CD4-positive, alpha-beta T cell treated with Interleukin-4 for 1 hour (primary cell): ENCODE results near the gene ISCU.

Source experiments
- DNase-seq, 2 donors: peaks; one replicate each; pipeline ENCODE4 v3.0.0-alpha.2; 2020 to 2022

The ISCU gene

DNA sequence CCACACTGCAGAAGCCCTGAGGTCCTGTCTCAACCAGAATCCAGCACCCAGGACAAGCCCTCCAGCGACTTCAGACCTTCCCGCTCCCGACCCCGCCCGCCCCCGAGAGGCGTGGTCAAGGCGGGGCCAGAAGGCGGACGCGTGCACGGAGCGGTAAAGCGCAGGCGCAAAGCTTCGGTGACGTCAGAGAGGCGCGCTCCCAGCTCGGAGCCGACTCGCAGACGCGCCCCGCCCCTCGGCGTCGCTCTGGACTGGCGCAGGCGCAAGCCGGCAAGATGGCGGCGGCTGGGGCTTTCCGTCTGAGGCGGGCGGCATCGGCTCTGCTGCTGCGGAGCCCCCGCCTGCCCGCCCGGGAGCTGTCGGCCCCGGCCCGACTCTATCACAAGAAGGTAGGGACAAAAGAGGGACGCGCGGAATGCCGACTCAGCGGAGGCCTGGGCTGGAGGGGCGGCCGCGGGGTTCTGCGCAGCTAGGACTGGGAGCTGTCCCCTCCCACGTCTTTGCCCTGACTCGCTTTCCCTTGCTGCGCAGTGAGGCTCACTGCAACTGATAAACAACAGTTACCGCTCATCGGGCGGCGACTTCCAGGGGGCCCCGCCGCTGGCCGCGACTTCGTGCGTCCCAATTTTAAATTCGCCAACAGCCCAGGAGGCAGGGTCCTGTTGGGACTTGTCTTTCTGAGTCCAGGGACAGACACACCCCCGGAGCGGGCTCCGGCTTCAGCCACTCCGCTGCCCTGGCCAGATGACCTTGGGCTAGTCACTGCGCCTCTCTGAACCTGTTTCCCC, at the start of gene ISCU:
Gene ISCU (plus strand): TSS at position 249 of the 788 bp plus-strand sequence. CDS start 27 bp downstream, at position 276.
- peak; percentile 98 for DNase-seq

DNA sequence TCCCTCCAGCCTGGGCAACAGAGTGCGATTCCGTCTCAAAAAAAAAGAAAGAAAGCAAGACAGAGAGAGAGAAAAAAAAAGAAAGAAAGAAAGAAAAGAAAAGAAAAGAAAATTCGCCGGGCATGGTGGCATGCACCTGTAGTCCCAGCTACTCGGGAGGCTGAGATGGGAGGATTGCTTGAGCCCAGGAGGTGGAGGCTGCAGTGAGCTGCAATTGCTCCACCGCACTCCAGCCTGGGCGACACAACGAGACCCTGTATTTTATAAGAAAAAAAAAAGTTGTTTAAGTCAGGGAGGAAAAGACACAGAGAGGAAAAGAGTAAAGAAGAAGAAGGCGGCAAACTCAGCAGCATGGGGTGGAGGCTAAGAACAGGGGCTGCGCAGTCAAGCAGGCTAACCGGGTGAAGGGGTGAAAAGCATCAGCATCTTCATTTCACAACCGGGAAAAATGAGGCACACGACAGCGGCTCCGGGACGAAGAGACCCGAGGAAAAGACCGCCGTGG, 47.9 kb upstream of the ISCU start:
- DNase-seq = no peak

DNA sequence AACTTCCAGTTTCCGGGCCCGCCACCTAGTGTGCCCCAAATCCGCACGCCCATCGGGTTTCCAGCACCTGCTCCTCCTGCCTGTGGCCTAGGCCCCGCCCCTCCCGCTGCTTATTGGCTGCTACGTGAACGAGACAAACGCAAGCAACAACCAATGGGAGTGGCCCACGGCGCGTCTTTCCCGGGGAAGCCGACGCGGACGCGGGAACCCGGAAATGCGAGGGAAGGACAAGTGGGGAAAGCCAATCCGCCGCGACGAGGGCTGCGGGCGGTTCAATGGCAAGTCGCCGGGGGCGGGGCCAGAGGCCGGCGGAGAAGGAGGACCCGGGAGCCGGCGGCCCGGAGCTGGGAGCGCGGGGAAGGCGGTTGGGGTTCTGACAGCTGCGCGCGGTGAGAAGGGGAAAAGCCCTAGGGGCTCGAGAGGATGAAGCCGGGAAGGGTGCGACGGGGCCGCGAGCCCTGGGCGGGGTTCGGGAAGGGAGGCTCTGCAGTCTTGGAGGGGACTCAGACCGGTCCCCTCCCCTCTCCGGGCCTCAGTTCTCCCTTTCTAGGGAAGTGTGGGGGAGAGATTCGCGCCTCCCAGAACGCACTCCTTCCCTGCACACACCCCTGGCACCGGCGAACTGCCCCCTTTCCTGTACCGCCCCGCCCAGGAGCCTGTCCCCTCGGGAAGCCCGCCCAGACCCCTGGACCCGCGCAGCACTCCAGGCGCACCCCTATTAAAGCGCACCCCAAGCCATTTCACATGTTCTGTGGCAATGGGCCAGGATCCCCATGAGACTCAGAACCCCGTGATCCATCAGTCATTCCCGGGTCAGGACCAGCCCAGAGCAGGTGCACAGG, 47.2 kb upstream of the ISCU start, which contains the start of gene FICD:
Gene FICD (plus strand): TSS at position 305 of the 842 bp plus-strand sequence. CDS start 1,696 bp downstream, outside the sequence.
- peak; percentile 98 to 99 for DNase-seq

DNA sequence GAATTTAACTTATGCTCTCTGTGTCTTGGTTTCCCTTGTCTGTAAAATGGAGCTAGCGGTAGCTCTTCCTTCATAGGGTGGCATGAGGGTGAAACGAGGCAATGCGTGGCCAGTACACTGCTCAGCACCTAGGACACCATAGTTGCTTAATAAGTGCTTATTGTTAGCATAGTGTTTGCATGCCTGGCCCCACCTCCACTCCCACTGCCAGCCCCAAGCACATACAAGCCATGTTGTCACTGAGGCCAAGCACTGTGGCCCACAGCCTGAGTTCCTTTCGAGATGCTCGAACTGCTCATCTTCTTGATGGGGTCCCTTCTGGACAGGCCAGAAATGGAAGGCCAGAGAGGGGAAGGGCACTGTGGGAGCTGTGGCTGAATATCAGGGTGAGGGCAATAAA, 46.5 kb upstream of the ISCU start:
- no peak for DNase-seq

DNA sequence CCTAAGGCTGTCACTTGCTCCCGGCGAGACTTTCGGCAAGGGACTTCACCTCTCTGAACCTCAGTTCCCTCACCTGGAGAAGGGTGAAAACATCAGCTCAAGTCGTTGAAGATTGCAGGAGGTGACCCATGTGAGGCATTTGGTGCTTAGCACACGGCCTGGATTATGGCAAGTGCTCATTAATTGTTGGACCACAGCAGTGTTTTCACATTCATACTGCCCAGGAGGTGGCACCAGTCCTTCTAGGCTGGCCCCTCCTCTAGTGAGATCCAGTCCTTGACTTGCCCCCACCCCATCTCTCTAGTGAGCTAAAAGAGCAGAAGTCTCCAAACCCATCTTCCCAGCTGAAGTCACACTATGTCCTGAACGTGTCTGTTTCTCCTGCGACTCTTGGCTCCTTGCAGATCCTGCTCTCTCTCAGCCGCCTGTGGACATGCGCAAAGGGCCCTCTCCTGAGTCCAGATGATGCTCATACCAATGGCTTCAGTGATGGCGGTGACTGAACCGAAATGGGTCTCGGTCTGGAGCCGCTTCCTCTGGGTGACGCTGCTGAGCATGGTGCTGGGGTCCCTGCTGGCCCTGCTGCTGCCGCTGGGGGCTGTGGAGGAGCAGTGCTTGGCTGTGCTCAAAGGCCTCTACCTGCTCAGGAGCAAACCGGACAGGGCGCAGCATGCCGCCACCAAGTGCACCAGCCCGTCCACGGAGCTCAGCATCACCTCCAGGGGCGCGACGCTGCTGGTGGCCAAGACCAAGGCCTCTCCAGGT, 45.7 kb upstream of the ISCU start:
- DNase-seq = no peak

DNA sequence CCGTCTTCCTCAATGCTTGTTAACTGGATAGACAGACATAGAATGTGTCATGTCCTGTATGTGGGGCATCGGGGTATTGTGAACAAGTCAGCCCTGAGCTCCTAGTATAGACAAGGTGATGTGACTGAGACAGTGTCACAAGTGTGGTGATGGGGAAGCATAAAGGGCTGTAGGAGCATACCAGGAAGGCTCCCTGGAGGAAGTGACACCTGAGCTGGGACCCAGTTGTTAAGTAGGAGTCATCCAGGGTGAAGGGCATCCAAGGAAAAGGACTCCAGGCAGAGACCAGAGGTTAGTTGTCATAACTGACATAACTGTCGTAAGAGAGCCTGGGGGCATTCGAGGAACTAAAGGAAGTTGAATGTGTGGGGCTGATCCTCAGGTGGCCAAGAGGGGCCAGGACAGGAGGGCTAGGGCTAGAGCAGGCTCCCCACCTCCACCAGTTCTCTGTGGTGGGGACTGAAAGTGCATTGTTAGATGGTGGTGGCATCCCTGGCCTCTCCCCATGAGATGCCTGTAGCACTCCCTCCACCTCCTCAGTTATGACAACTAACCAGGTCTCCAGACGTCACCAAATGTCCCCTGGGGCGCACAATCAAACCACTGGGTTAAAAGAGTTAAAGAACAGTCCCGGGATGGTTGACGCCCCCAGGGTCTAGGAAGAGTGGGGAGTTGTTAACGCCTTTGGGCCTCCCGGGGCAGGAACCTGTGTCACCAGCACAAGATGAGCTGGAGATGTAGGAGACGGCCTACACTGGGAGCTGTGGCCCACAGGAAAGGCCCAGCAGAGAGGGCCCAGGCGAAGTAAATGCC, 44.9 kb upstream of the ISCU start:
- DNase-seq = no peak

DNA sequence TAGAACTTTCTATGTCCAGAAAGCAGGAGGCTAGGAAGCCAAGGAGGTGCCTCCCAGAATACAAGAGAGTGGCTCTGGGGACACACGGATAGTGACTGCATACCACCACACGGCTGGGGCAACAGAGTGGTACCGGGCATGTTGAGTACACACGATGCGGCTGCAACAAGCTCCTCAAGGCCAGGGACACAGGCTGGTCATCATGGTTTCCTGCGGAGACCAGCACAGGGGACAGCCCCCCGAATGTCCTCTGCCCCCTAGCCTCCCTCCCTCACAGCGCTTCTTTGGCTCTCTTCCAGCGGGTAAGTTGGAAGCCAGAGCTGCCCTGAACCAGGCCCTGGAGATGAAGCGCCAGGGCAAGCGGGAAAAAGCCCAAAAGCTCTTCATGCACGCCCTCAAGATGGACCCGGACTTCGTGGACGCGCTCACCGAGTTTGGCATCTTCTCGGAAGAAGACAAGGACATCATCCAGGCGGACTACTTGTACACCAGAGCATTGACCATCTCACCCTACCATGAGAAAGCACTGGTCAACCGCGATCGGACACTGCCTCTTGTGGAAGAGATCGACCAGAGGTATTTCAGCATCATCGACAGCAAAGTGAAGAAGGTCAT, 44.2 kb upstream of the ISCU start:
- DNase-seq = no peak

DNA sequence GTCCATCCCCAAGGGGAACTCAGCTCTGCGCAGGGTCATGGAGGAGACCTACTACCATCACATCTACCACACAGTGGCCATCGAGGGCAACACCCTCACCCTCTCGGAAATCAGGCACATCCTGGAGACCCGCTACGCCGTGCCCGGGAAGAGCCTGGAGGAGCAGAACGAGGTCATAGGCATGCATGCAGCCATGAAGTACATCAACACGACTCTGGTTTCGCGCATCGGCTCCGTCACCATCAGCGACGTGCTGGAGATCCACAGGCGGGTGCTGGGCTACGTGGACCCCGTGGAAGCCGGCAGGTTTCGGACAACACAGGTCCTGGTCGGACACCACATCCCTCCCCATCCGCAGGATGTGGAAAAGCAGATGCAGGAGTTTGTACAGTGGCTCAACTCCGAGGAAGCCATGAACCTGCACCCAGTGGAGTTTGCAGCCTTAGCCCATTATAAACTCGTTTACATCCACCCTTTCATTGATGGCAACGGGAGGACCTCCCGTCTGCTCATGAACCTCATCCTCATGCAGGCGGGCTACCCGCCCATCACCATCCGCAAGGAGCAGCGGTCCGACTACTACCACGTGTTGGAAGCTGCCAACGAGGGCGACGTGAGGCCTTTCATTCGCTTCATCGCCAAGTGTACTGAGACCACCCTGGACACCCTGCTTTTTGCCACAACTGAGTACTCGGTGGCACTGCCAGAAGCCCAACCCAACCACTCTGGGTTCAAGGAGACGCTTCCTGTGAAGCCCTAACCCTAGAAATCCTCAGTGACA, 43.5 kb upstream of the ISCU start:
- DNase-seq = no peak

DNA sequence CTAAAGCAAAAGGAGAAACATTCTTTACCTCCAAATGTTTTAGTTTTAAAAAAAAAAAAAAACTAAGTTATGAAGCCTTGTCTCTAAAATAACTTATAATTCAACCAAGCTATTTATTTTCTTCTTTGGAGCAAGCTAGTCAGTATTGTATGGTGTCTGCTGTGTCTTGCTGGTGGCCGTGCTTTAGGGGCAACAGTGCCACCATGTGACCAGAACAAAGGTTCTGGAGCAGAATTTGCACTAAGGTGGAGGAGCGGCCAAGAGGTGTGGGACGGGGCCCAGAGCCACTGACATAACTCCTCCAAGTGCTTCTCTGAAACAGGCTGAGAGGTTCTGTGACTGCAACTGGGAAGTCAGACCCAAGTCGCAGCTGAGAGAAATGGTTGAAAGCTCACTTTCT, 42.8 kb upstream of the ISCU start:
- peak in 1 of 2 donors; percentile 3 for DNase-seq

DNA sequence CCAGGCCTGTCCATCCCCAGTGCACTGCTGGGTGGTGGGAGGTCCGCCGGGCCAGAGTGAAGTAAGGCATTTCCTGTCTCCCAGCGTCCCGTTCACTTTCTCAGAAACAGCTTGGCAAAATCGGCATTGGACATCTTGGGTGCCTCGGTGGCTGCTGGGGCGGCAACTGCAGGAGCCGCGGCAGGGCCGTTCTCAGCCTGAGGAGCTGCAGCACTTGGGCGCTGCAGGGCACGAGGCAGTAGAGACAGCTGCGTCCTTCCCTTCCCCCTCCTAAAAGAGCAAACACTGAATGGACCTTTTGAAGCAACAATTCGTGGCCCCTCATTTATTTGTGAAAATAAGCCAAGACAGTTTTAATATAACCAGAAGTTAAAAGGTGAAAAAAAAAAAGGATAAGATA, 39.0 kb upstream of the ISCU start:
- no peak for DNase-seq

DNA sequence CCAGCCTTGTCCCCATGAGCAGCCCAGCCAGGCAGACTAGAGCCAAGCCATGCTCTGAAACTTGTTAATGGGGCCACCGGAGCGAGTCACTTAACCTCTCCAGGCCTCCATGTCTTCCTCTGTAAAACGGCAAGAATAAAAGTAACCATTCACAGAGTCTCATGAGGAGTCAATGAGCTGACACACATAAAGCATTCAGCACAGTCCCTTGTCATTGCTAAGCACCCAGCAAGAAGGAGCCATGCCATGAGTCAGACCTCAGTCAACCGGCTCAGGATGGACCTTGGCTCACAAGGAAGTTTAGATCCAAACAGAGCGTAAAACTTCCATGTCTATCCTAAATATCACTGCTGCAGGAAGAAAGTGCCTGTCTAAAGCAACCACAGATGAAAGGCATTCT, 36.7 kb upstream of the ISCU start:
- DNase-seq = no peak

DNA sequence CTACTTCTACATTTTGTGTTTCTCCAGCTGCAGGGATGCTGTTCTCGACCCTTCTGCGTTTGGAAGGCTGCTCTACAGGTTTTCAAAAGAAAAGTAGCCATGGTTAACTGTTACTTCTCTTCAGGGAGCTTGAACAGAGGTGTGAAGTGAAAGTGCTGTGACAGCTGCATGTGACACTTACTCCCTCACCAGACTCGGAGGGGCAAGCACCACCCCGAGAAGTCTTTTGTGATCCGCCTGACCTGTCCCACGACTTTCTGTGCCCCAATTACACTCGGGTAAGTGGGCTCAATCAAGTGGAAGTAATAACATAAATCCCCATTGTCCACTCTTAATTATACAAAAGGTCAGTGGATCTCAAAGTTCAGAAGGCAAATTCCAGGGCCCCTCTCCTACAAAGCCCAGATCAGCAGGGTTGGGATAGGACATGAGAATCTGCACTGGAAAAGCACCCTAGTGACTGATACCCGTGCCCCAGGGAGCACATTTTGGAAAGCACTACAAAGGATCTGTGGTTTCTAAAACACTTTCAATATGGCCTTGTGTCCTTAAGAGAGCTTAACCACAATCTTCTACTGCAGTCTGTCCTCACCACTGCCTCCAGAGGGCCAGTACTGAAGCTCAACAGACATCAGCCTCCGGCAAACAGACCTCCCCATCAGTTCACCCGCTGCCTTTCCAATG, 35.8 kb upstream of the ISCU start:
- no peak for DNase-seq

DNA sequence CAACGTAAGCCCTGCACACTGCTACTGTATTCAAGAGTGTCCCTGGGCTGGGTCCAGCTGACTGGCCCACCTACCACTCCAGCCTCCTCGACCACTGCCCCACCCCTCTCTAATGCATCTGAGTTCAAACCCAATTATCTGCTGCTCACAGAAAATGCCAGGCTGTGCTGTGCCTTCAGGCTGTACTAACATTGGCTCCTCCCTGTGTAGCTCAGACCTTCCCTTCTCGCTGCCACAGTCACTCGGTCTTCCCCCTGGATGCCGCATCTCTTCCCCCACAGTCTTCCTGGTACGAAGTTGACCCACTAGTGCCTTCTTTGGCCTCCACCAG, 35.3 kb upstream of the ISCU start:
- no peak for DNase-seq

DNA sequence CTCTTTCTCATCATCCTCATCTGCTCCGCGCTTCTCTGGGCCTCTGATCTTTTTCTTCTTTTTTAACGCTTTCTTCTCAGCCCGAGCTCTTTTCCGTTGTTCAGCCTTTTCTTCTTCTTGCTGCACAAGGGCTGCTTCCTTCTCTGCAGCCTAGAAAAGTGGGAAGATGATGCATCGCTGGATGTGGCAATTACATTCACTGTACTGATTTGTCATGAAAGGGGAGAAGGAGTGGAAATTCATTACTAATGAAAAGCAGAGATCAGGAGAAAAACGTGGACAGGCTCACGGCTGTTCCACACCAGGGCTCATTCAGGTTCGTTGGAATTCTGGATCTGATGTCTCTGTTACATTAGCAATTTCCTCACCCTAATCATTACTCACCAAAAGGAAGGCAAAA, 32.2 kb upstream of the ISCU start:
- no peak for DNase-seq

DNA sequence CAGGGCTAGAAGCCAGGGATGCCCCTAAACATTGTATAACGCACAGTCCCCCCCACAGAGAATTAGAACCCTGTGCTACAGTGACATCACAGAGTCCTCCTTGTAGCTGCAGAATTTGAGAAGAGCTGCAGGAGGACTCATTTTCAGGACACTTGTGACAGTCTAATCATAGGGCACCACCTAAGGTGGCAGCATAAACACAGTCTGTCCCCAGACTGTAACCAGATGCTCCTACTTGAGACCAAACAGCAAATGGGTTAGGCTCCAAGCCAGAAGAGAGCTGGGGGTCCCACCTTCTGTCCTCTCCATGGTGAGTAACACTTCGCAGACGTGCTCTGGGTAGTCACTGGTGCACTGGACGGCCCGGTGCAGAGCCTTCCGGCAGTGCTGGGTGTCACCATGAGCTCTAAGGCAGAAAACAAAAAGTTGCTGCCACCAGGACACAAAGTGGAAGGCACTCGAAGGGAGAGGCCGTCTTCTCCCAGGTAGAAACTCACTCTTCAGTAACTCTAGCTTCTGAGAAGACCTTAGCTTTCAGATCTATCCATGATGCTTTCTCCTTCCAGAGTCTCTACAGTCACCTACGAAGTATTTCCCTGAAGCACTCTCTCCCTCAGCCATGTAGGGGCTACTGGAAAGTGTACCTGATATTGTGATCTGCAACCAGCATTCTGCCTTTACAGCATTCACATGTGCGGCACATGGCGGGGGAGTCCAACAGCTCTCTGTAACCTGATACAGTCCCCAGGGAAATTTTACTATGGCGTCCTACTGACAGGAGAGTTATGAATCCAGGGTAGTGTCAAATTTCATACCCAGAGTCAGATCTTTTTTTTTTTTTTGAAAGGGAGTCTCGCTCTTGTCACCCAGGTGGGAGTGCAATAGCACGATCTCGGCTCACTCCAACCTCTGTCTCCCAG, 30.2 kb upstream of the ISCU start:
- DNase-seq = no peak

DNA sequence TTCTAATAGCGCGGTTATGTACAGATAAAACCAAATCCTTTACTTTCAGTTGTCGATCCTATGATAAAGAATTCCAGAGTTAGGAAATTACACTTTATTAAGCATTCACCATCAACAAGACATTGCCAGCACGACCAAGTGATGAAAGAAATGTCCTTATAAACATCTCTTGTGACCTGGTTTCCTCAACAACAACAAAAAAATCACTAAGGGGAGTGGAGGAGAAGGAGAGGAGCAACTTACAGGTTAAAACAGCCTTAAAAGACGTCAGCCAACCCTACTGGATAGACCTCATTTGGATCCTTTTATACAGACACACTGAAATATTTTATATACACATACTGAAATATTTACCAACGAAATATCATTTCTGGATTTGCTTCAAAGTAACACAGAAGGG, 24.2 kb upstream of the ISCU start:
- DNase-seq = no peak

DNA sequence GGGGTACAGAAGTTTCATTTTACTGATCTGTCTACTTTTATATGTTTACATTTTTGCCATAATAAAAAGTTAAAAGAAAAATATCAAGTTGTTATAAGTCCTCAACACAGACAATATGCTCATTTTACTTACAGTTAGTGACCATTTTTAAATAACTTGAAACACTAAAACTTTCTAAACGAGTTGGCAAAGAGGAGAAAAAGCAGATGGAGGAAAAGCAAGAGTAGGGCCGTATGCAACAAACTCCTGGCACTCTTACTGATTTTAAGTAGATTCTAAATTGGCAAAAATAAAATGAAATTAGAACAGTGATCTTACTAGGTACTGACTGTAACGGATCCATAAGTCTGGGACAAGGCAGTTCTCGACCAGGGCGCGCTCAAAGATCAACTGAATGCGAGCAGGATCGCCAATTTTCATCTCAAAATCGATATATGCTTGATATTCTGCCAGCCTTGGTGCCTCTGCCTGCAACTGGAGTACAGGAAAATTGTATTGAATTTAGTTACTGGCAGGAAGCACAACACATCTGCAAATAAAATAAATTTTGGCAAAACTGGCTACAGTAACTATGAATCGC, 23.7 kb upstream of the ISCU start:
- DNase-seq = no peak

DNA sequence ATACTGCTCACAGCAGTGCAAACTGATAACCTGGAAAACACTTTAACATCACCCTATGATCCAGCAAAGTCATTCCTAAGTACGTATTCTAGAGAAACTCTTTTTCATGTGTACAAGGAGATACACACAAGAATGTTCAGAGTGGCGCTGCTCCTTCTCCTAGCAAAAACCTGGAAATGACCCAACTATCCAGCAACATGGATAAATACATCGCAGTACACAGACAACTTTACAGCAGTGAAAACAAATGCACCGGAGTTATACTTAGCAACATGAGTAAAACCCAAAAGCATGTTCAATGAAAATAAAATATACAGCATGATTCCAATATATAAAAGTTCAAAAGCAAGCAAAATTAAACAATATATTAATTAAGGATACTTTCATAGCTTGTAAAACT, 20.1 kb upstream of the ISCU start:
- no peak for DNase-seq

DNA sequence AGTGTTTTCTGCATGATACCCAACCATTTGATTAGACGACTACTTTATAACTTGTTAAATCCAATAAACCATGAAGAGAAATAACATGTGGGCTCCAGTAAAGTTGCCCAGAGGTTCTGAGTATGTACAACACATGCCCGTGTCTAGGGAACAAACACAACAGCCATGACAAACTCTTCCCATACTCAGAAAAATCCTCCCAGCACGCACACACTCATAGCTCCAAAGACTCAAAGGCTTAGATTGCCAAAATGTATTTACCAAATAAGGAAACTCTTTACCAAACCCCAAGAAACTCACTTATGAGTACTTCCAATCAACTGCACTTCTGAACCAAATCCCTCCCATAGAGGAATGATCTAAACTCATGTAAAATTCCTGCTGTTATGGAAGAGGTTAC, 18.7 kb upstream of the ISCU start:
- no peak for DNase-seq
